Hepatocyte (in vitro differentiated cells): Measurements from ENCODE around the gene TAPT1.

ENCODE experiments used
- CTCF ChIP-seq: fragments of 200-600 bp; sonication (generic); IDR thresholded peaks from 2 replicates; pipeline ENCODE4 v1.5.1; 2016; ENCODE audit warnings: antibody characterized with exemption, mild to moderate bottlenecking; ENCODE audit not compliant: poor library complexity
- EZH2 ChIP-seq: fragments of 200-600 bp; sonication (generic); IDR thresholded peaks from 2 replicates; pipeline ENCODE4 v1.6.1; 2016; ENCODE audit warnings: antibody characterized with exemption, mild to moderate bottlenecking, borderline replicate concordance

DNA sequence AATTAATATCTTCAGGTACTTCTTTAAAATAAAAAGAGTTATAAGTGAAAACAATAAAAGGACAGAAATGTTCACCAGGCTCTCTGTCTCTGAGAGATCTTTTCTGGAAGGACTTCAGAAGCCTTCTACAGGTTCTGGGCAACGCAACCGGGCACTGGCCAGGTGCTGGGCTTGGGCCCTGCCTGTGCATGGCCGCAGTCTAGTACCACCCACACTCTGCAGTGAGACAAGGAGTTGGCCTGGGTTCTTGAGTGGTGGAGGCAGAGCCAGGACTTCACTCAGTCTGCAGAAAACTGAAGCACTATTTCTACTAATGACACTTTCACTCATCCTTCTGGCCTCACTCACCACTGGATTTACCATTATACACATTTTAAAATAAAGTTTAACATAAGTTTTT lies 21.8 kb downstream of the TAPT1 start:
- TF ChIP-seq CTCF (no peak), EZH2 (no peak)
